T1000 (cell line): ENCODE data around the gene ARL2.

Source experiments
- DNase-seq: peaks from one replicate; lab custom pipeline; 2025; ENCODE audit warnings: mixed read lengths; lab: John Stamatoyannopoulos, UW

ARL2 gene

DNA sequence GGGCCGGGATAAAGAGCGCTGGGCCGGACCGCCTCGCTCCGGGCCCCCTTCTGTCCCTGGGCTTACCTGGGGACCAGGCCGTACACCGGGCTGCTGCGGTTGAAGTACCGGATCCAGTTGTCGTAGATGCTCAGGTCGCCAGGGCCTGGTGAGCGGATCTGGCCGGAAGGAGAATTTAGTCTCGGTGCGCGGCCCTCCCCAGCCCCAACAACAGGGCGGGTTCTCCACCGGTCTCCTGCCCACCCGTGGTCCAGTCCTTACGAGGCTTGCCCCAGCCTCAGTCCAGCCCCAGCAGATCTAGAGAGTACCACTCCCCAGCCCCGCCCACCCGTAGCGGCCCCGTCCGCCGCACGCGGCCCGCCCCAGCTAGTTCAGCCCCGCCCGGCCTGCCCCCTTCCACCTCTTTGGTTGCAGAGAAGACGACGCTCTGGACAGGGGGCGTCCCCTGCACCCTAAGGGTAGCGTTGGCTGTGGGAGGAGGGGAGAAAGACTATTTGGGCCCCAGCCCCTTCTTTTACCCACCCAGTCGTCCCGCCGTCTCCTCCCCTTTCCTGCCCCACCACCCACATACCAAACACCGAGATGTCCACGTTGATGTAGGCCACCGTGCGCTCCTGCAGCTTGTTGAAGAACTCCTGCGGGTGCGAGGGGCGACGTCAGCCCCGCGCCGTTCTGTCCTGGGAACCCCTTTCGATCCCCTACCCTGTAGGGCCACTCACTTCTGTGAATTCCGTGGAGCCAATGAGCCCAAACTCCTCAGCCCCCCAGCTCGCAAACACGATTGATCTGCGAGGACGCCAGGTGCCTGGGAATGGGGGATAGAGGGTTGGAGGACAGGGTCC, 33.8 kb downstream of the ARL2 start:
- DNase-seq = no peak

DNA sequence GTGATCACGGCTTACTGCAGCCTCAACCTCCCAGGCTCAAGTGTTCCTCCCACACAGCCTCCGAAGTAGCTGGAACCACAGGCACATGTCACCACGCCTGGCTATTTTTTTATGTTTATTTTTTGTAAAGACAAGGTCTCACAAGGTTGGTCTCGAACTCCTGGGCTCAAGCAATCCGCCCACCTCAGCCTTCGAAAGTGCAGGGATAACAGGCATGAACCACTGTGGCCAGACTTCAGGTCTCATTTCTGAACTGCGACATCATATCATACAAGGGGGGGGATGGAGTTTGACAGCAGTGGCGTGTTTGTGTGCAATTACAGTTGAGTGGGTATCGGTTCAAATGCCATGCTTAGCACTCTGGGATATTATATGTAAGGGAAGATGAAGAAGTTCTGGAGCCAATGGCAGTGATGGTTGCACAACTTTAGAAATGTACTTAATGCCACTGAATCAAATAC, 37.5 kb downstream of the ARL2 start:
- DNase-seq = no peak

DNA sequence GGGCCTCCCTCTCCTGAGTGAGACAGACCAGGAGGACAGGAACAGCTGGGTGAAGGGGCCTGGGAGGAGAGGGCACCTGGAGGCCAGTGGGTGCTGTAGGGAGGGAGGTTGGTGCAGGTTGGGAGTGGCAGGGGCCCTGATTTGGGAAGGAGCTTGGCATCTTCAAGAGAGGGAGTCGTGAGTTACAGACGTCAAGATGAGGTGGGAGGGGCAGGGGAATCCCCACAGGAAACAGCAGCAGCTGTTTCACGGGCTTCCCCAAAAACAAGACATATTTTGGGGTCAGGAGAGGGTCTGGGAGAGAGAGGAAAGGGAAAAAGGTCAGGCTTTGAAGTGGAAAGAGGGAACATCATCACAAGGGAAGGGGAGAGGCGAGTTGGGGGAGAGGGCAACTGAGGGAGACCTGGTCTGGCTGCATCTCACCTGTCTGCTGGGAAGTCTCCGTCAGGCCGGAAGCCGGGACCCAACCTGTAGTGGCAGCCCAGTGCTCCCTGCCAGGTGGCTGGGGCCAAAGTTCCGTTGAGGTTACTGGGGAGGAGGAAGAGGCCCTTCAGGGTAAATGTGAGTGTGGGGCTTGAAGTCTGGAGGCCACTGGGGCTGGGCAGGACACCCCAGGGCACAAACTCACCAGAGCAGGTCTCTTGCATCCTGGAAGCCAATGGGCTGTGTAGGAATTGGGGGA, 40.0 kb downstream of the ARL2 start:
- no peak for DNase-seq

DNA sequence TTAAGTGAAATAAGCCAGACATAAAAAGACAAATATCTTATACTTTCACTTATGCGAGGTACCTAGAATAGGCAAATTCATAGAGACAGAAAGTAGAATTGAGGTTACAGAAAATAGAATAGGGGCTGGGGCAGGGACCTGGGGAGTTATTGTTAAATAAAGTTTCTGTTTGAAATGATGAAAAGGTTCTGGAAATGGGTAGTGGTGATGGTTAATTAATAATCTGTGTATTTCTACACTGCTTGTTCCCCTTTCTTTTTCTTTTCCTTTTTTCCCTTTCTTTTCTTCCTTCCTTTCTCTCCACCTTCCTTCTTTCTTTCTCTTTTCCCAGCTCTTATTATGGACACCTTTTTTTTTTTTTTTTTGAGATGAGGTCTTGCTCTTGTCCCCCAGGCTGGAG, 41.6 kb downstream of the ARL2 start:
- DNase-seq = no peak

DNA sequence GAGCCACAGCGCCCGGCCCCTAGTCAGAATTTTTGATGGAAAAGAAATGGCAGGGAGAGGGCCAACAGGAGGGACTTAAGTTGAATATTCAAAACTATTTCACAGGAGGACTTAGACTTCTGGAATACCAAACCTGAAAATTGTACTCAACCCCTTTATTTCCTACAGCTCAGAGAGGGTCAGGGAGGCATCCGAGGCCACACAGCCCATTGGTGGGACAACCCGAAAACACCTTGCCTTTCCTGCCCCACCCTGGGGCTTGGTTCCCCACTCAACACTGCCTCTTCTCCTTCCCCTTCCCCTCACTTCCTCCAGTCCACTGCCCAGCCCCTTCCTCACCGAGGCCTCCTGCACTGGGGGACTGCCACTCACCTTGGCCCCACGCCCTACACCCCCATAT, 43.0 kb downstream of the ARL2 start:
- no peak for DNase-seq

DNA sequence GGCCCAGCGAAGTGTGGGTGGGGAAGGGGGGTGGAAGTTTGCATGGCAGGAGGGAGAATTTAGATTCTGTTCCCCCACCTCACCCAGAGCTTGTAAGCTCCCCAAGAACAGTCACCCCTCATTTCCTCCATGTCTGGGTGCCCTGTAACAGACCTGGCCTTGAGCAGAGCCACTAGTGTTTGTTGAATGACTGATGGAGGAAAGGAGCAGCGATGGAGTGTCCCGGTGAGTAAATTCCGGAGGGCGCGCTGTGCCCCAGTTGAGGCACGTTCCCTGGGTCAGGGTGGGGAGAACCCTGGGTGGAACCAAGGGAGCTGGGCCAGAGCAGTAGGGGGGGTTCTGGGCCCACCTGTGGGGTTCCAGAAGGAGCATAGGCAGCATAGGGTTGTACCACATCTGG, 43.6 kb downstream of the ARL2 start:
- no peak for DNase-seq

DNA sequence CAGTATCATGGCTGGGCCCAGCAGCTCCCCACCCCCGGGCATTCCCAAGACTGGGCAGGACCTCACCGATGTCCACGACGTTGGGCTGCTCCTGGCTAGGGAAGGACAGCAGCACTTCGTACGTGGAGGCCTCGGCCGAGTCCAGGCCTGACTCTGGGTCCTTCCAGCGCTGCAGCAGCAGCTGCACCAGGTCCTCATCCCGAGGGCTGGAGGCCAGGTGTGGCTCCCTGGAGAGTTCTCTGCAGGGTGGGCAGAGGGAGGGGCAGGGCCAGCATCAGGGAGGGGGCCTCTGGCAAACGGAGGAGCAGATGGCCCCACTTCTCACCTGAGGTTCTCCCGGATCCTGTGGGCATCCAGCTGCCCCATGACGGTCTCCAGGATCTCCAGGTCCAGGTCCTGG, 44.1 kb downstream of the ARL2 start:
- DNase-seq = no peak

DNA sequence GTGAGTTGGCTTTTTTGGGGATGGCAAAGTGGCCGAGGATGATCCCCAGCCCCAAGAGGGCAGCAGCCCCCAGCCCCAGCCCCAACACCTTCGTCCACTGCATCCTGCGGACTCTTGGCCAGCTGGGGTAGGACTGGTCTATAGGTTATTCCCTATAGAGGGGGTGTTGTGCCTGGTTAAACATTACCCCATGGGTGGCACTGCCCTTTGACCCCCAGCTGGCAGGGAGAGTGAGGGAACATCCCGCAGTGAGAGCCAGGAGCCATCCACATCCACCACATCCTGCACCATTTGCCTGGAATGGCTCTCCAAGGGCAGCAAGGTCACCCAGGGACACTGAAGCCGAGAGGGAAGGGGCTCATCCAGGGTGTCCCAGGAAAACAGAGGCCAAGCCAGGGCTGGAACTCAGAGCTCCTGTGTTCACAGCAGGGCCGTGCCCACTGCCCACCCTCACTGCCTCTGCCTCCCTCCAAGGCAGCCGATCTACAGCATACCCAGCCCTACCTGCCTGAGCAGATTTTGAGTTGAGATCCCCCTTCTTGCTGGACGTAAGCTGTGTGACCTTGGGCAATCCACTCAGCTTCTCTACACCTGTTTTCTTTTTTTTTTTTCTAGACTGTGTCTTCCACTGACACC, 44.6 kb downstream of the ARL2 start, which contains the start of gene NAALADL1:
Gene NAALADL1, minus strand, starts transcription at position 135 of the 636 bp plus-strand sequence. Its CDS starts 32 bp downstream, at position 103.
- no peak for DNase-seq

DNA sequence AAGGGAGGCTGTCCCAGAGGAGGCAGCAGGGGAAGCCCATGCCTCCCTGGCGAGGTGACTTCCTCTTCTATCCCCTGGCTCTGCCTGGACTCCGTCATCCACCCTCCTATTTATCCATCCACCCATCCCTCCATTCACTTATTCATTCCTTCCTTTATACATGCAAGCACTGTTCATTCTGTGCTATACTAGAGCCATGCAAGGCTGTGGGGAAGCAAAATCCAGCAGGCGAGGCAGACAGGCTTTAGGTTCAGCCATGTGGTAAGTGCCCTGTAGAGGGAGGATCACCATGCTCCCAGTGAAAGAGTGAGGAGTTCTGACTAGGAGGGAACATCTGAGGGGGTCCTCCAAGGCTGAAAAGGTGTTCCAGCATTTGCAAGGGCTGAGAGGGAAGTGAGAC, 45.6 kb downstream of the ARL2 start:
- DNase-seq = no peak

DNA sequence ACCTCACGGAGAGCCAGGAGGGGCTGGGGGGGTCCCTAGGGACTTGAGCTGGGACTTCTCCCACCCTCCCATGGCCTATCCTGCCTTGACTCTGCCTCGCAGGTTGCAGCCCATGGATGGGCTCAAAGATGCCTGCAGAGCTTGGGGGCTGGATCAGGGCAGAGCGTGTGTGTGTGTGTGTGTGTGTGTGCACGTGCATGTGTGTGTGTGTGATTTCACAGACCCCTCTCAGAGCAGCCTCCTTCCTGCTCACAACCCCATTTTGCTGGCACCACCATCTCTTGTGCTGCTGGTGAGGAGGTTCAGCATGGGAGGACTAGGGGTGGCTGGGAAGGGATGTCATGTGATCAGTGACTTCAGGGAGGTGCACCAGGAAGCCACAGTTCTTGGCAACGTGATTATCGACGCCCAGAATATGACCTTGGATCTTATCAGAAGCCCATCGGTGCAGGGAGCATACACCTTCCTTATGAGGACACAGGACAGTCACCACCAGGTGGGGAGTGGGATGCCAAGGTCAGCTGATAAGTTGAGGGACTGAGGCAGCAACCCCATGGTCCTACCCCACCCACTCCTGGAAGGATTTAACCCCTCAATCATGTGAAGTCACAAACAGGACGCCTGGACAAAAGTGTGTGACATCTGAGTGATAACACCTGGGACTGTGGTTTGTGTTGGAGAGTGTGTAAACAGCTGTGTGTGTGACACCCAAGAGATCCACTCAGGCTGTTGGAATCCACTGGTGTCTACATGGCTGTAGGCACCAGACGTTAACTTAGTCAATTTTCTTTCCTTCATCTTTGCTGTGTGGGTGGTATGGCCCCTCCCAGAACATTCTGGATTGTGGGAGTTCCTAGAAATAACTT, 46.2 kb downstream of the ARL2 start:
- no peak for DNase-seq

DNA sequence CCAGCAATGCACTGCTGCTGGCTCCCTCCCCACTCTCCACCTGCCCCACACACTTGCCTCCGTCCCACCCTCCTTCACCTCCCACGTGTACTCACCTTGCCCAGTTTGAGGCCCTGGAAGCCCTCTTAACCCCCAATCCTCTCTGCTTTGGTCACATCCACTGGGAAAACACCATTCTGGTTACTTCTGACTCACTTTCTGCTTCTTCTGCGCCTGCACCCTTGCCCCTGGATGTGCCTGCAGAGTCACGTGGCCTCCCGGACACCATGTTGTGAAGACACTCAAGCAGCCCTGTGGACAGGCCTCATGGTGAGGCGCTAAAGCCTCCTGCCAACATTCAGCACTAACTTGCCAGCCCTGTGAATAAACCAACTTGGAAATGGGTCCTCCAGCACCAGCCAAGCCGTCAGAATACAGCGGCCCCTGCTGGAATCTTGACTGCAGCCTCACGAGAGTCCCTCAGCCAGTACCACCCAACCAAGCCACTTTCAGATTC, 47.0 kb downstream of the ARL2 start:
- peak; percentile 76 for DNase-seq

DNA sequence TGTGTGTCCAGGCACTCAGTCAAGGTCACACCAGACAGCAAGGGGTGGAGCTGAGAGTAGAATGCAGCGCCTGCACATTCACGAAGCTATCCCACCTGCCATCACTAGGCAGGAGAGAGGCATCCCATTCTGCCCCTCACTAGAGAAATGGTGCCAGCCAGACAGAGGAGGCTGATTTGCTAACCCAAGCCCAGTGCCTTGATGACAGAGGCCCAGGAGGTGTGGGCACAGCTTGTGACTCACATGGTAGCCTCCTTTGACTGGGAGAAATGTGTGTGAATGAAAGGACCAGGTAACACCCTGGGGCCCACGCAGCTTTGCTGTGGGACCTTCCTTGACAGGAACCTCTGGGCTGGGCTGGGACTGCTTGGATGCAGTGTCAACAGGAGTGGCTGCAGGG, 49.6 kb downstream of the ARL2 start:
- no peak for DNase-seq

DNA sequence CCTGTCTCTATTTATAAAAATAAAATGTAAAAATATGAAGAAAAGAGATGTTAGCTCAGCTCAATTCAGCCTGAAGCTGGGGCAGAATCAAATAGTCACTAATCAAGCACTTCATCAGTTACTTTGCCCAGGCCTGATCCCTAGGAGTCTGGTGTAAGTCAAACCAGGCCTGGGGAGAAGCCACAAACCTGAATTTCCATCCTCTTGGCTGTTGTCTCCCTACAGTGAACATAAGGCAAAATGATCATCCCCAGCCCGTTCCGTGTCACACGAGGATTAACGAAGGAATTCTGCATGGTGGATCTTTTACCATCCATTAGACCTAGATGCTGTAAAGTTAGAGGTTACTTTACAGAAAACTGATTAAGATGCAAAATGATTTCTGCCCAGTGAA, 50.9 kb downstream of the ARL2 start:
- DNase-seq = no peak

DNA sequence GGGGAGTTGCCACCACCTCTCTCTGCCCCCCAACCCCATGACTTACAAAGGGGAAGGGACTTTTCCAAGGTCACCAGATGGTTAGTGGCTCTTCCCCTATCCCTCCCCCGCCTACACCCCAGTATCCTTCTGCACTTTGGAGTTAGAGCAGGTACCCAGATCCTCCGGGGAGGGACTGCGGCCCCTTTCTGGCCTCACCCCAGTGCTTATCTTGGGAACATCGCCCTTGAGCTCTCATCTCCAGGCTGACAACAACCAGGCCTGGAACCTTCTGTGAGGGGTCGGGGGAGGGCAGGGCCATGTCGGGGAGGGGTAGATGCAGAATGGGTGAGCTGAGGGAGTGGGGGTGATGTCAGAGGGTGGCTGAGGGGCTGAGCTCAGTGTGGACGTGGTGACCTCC, 51.9 kb downstream of the ARL2 start:
- DNase-seq = no peak

DNA sequence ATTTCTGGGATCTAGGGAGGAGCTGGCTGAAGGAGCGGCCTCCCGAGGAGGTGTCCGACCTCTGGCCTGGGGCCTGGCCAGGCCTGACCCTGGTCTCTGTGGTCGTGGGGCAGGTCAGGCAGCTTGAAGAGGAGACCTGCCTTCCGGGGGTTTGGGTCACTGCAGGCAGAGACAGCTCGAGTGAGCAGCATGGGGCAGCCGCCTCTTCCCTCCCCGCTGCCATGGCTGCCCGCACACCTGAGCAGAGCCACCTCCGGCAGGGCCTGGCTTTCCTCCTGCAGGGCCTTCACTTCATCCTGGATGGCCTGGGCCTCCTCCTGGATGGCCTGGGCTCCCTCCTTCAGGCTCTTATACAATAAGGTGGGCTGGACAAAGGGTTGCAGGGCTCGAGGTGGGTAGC, 52.4 kb downstream of the ARL2 start:
- no peak for DNase-seq

DNA sequence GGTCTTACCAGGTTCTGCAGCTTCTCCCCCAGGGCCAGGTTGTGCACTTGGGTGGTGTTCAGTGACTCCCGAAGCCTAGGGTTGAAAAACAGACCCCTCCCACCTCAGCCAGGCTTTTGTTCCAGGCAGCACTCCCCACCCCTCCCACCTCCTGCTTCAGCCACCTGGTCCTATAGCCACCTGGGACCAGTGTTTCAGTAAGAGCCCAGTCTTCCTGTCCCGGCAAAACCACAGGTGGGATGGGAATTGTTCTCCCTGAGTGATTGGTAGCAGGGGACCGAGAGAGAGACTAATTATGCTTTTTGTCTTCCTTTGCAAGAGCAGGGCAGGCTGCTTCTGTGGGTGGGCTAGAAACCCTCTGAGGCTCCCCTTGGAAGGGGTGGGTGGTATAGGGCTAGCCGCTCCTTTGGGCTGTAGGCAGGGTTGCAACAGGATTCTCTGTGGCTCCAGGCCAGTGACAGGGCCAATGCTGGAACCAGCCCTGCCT, 52.9 kb downstream of the ARL2 start:
- no peak for DNase-seq

DNA sequence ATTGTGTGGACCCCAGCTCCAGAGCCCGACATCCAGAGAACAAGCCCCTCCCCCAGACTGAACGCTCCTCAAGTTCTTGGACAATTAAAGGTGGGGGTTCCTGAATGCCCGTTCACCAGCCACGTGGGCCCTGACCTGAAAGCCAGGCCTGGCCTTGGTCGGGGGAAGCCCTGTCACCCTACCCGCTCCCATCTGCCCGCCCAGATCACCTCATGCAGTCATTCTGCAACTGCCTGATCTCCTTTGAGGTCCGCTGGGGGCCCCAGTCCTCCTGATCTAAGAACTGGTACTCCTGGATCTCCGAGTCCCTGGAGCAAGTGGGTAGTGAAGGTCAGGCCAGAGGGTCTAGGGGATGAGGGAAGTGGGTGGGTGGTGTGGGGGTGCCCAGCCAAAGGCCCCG, 53.5 kb downstream of the ARL2 start:
- DNase-seq = no peak

DNA sequence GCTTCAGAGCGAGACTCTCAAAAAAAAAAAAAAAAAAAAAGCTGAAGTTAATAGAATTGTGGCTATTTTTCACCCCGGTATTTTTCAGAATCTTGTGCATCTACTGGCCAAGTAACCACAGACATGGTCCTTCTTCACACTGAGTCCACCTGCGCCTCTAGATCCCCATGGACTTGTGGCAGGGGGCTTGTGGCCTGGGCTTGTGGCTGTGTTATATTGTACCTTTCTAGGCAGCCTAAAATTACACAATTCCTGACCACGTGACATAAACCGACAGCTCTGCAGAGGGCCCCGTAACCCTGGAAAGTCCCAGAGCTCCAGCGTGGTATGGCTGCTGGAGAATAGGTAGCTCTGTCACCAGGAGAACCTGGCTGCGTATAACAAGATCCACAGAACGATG, 55.3 kb downstream of the ARL2 start:
- DNase-seq = no peak
